Tibial nerve (tissue), 4 donors: ENCODE data around the gene VCX2. TPM values are rescaled to one million over a fixed set of nuclear protein-coding genes. Genes with fewer than 3 reads are reported as not detected.
"Not testable (repeated sequence)": the region's sequence is repeated elsewhere in the genome, so short reads cannot be mapped to it uniquely, and the experiment has no call there.

Source experiments
- DNase-seq, 2 donors: peaks; one replicate each; pipeline ENCODE4 v3.0.0-alpha.2; 2019; ENCODE audit warnings: low spot score in 2 of 2
- H3K27ac ChIP-seq, 4 donors: fragments of 200-600 bp; sonication (generic) in 3 of 4; one replicate each; pipeline ENCODE4 v1.5.1; 2017 to 2019; ENCODE audit warnings: mild to moderate bottlenecking in 1 of 4
- H3K27me3 ChIP-seq, 2 donors: fragments of 200-600 bp; sonication (generic) in 1 of 2; one replicate each; pipeline versions ENCODE4 v1.5.1 to v1.6.0; 2017 to 2019
- H3K36me3 ChIP-seq, 3 donors: fragments of 200-600 bp; sonication (generic); one replicate each; pipeline ENCODE4 v1.5.1; 2018 to 2019
- H3K4me1 ChIP-seq, 4 donors: fragments of 200-600 bp; sonication (generic) in 3 of 4; one replicate each; pipeline ENCODE4 v1.5.1; 2017 to 2019
- H3K4me3 ChIP-seq, 4 donors: fragments of 200-600 bp; sonication (generic) in 3 of 4; one replicate each; pipeline ENCODE4 v1.5.1; 2017 to 2019; ENCODE audit warnings: mild to moderate bottlenecking in 1 of 4, moderate library complexity in 1 of 4
- H3K9me3 ChIP-seq, 4 donors: fragments of 200-600 bp; sonication (generic) in 3 of 4; one replicate each; pipeline ENCODE4 v1.5.1; 2017 to 2019
- EP300 ChIP-seq, 2 donors: sonication (generic); formaldehyde crosslinking; IDR thresholded peaks; one replicate each; pipeline ENCODE4 v1.6.1; 2017; ENCODE audit warnings: antibody characterized with exemption in 2 of 2, mild to moderate bottlenecking in 1 of 2
- POLR2A ChIP-seq, 2 donors: fragments of 450-650 bp; IDR thresholded peaks; one replicate each; pipeline ENCODE4 v1.6.1; 2017; ENCODE audit warnings: antibody characterized with exemption in 2 of 2, mild to moderate bottlenecking in 2 of 2, moderate library complexity in 2 of 2
- WGBS, 2 donors: methylation state at CpG; one replicate each; pipeline ENCODE4 v1.1.5; 2018; 5-methylcytosine and 5-hydroxymethylcytosine counted together
- small RNA-seq: library from RNA; depleted of rRNA; stranded (forward); fragments of <200 nt; gene quantifications from one replicate; pipeline ENCODE3, GENCODE V24; 2016
- total RNA-seq, 4 donors: library from RNA; depleted of rRNA; stranded (reverse); fragments of >200 nt; gene quantifications; one replicate each; pipeline ENCODE4 v1.1.0, GENCODE V29; 2016
- TF ChIP-seq, protein P1 (sequence below), 5 experiments: fragments of 200-600 bp in 3 of 5; fragments of 450-650 bp in 2 of 5; sonication (generic) in 3 of 5; IDR thresholded peaks; one replicate each; pipeline ENCODE4 v1.5.1; 2016 to 2019; ENCODE audit warnings: antibody characterized with exemption in 5 of 5, mild to moderate bottlenecking in 3 of 5, moderate library complexity in 2 of 5

The VCX2 gene
- total RNA-seq, 4 donors from 2014 or later, result not detected

DNA sequence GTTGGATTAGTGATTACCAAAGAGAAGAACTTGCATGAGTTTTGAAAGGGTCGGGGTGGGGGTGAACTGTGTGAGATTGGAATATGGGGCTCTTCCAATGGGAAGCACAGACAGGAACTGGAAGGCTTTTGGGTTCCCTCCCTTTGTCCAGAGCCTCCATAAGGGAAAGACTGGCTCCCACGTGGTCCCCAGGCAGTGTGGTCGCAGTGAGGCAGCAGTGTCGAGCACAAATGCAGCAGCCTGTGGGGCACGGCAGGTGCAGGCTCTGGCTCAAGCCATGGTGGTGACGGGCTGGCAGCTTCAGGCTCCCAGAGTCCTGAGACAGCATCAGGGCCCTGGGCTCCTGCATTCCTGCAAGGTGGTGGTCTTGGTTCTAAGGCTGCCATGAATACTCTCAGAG lies 45.5 kb downstream of the VCX2 start:
- H3K9me3 ChIP-seq, result no peaks in the 10 kb centered on the region
- 88 to 89% methylated on average over 1 to 6 of the region's 6 CpGs for WGBS, 2 donors
- TF ChIP-seq, protein P1, sequence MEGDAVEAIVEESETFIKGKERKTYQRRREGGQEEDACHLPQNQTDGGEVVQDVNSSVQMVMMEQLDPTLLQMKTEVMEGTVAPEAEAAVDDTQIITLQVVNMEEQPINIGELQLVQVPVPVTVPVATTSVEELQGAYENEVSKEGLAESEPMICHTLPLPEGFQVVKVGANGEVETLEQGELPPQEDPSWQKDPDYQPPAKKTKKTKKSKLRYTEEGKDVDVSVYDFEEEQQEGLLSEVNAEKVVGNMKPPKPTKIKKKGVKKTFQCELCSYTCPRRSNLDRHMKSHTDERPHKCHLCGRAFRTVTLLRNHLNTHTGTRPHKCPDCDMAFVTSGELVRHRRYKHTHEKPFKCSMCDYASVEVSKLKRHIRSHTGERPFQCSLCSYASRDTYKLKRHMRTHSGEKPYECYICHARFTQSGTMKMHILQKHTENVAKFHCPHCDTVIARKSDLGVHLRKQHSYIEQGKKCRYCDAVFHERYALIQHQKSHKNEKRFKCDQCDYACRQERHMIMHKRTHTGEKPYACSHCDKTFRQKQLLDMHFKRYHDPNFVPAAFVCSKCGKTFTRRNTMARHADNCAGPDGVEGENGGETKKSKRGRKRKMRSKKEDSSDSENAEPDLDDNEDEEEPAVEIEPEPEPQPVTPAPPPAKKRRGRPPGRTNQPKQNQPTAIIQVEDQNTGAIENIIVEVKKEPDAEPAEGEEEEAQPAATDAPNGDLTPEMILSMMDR (IDR thresholded peaks at IDR 0.05), result no peak
- TF ChIP-seq EP300 (IDR thresholded peaks at IDR 0.05) (no peak), POLR2A (IDR thresholded peaks at IDR 0.05) (no peak)

DNA sequence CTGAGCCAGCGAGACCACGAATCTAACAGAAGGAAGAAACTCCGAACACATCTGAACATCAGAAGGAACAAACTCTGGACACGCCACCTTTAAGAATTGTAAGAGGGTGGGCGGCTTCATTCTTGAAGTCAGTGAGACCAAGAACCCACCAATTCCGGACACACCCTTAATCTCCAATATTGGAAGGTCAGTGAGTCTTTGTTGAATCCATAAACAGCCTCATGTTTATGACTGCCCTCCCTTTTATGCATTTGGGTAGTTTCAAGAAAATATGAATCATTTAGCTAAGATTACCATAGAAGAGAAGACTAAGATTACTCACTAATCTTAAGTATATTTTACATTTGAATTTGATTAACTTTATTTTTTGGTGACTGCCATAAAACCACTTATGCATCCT lies 48.5 kb downstream of the VCX2 start:
- Histone ChIP-seq H3K36me3 (no peaks in the 10 kb centered on the region), H3K27me3 (no peaks in the 10 kb centered on the region), H3K4me3 (no peak overlapping the region), H3K9me3 (no peaks in the 10 kb centered on the region), H3K4me1 (no peaks in the 10 kb centered on the region), H3K27ac (no peak overlapping the region)
- WGBS, 2 donors, result 90 to 92% methylated on average over 6 of the region's 6 CpGs
- DNase-seq, result no peak
- no peak for TF ChIP-seq EP300 (IDR thresholded peaks at IDR 0.05)

More for the DNA sequence above, 45.5 kb downstream of the VCX2 start:
- no peak for DNase-seq
- no peak overlapping the region for H3K4me3 ChIP-seq
- no peak overlapping the region for H3K27ac ChIP-seq
- no peaks in the 10 kb centered on the region for H3K4me1 ChIP-seq
- no peaks in the 10 kb centered on the region for H3K36me3 ChIP-seq
- no peaks in the 10 kb centered on the region for H3K27me3 ChIP-seq

DNA sequence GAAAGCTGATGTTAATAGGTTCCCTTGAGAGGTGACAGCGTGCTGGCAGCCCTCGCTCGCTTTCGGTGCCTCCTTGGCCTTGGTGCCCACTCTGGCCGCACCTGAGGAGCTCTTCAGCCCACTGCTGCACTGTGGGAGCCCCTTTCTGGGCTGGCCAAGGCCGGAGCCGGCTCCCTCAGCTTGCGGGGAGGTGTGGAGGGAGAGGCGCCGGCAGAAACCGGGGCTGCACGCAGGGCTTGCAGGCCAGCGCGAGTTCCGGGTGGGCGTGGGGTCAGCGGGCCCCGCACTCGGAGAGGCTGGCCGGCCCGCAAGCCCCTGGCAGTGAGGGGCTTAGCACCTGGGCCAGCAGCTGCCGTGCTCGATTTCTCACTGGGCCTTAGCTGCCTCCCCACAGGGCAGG lies 49.7 kb downstream of the VCX2 start:
- 83 to 90% methylated on average over 2 to 17 of the region's 23 CpGs for WGBS, 2 donors
- H3K4me3 ChIP-seq, H3K9me3 ChIP-seq, H3K36me3 ChIP-seq, DNase-seq, H3K4me1 ChIP-seq, H3K27ac ChIP-seq, H3K27me3 ChIP-seq: not testable (repeated sequence)

Small RNA genes lying within 50 kb of the gene (small RNA-seq; reads per million reads assigned to genes)
- not detected for gene MIR651

Other genes with a start within 250 kb of the VCX2 start
- 10 to 100 TPM in 3 of 4 donors, 1 to 10 TPM in 1; 6.6 to 13.0 (median 10.7) TPM for gene PNPLA4, start 243.9 kb downstream of the VCX2 start, total RNA-seq